ENCODE measurements around the gene CLEC4M.
"Not testable (repeated sequence)": the region's sequence is repeated elsewhere in the genome, so short reads cannot be mapped to it uniquely, and the experiment has no call there.

The CLEC4M gene

DNA sequence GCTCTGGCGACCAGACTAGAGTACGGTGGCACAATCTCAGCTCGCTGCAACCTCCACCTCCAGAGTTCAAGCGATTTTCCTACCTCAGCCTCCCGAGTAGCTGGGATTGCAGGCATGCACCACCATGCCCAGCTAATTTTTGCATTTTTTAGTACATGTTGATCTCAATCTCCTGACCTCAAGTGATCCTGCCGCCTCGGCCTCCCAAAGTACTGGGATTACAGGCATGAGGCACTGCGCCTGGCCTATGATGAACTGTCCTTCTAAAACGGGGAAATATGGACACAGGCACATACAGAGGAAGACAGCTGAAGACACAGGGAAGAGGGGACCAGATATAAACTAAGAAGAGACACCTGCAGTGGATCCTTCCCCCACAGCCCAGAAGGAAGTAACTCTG, 12.7 kb downstream of the CLEC4M start:
- DNase-seq (ENCODE audit: low spot score), result no peak

DNA sequence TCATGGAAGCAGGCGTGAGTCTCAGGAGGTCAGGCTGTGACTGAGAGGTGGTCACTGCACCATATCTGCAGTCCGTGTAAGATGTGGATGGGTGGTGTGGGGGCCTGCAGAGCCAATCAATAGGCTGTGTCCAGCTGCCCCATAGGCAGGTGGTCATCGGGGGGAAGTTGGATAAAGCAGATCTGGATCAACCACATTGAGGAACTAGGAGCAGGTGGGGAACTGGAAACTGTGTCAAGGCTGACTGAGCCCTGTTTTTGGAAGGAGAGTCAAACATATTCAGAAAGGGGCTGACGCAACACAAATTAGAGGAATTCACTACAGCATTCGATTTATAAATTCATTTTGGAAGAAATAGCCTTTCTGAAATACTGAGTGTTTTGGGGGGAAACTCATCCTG, 15.0 kb downstream of the CLEC4M start:
- DNase-seq (ENCODE audit: low spot score), result no peak

DNA sequence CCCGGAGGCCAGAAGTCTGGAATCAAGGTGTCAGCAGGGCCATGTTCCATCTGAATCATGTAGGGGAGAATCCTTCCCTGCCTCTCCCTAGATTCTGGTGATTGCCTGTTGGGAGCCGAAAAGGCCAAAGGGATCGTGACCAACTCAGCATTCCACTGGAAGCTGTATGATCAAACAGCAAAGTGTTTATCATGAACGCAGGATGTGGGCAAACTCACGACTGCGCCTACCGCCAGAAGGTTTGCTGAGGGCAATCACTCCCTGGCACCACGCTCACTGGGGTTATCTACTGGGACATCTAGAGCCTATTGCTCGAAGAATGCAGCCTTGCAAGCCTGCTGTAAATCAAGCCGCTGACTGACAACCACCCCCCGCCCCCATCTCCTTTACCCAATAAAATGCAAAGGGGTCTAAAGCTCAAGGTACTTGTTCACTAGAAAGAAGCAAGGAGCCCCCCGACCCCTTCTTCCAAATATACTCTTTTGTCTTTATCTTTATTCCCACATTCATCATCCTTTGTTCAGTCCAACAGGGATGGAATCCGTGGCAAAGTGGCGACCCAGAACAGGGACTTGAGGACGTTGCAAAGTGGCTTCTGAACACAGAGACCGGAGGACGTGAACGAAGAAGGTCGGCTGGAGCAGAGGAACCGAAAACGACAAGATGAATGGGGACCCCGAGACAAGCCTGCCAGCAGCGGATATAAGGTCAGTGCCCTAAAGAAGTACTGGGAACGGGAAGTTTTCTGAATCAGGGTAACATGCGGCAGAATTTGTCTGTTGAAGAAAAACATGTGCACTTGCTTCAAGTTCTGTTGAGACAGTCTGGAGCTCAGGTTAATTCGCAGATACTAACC, 16.8 kb downstream of the CLEC4M start:
- no peak for DNase-seq (ENCODE audit: low spot score)

DNA sequence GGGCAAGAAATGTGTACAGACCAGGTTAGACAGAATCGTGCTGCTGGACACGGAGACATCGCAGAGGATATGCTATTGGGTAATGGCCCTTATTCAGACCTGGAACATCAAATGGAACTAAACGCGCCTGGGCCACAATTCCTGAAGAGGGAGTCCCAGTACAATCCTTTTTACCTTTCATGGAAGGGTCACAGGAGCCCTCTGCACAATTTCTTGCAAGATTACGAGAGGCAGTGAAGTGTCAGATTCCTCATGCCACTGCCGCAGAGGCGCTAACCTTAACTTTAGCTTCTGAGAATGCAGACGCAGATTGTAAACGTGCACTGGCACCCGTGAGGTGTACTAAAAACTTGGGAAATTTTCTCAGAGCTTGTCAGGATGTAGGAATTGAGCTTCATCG, 18.1 kb downstream of the CLEC4M start:
- no peak for DNase-seq (ENCODE audit: low spot score)

DNA sequence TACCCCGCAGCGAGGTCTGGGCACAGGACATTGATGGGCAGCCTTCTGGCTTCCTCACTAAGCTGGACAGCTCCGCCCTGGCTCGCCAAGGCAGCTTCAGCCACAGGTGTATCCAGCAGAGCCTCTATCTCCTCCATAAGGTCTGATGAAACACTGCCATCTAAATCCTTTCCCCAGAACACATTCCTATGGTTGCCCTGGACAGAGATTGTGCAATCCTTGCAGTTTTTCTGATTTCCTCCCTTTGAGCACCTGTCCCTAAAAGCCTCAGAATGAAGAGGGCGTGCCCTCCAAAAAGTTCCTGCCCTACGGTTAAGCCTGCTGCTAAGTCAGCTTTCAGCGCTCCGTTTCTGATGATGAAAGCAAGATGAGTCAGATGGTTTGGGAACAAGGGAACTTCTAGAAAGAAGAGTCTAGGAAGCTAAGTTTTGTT, 21.0 kb downstream of the CLEC4M start:
- peak; percentile 38 for DNase-seq (ENCODE audit: low spot score)

DNA sequence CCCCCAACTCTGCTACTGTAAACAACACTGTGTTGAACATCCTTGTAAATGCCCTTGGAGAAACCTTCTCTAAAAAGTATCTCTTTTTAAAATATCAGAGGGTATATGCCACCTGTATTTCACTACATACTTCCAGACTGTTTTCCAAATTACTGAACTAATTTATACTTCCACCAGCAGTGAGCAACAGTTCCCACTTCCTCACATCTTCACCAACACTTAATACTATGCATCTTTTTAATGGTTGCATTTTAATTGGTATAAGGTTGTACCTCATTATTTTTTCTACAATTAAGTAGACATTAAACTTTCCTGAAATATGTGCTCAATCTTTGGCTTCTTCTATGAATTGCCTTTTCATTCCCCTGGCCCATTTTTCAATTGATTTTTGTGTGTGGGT, 21.8 kb downstream of the CLEC4M start:
- no peak for DNase-seq (ENCODE audit: low spot score)

DNA sequence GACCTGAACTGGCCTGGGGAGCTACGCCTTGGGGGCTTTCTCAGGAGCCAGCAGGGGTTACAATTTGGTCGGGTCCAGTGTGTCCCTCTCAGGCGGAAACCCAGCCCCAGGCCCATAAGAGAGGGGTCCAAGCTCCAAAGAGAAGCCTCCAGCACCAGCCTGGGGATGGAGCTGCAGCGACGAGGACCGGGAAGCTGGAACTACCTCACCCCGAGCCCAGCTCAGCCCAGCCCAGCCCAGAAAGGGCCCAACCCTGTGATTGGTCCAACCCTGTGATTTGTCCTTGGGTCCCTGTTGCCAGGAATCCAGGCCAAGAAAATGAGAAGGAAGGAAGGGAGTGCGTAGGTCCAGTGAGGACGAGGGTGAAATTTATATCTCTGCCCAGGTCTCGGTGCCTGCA, 24.1 kb downstream of the CLEC4M start:
- DNase-seq (ENCODE audit: low spot score), result no peak

DNA sequence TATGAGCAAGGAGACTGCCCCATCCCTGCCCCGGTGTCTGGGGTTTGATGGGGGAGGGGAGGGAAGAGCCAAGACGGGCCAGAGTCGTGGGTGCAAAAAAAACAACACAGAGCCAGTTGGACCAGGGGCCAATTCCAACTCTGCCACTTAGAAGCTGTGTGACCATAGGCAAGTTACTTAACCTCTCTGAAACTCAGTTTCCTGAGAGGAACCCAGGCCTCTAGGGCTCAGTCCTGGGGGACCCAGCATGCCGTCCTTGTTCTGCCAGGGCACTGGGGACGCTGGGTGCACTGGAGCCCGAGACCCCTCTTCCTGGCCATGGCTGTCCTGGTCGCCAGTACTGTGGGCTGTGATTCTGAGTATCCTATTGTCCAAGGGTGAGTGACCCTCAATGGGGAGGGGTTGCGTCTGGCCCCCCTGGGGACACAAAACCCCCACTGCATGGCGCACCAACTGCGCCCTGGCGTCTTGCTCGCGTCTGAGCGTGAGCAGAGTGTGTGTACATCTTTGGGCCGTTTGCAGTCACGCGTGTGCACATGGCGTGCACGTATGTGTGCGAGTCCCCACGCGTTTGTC, 24.6 kb downstream of the CLEC4M start:
- no peak for DNase-seq (ENCODE audit: low spot score)

DNA sequence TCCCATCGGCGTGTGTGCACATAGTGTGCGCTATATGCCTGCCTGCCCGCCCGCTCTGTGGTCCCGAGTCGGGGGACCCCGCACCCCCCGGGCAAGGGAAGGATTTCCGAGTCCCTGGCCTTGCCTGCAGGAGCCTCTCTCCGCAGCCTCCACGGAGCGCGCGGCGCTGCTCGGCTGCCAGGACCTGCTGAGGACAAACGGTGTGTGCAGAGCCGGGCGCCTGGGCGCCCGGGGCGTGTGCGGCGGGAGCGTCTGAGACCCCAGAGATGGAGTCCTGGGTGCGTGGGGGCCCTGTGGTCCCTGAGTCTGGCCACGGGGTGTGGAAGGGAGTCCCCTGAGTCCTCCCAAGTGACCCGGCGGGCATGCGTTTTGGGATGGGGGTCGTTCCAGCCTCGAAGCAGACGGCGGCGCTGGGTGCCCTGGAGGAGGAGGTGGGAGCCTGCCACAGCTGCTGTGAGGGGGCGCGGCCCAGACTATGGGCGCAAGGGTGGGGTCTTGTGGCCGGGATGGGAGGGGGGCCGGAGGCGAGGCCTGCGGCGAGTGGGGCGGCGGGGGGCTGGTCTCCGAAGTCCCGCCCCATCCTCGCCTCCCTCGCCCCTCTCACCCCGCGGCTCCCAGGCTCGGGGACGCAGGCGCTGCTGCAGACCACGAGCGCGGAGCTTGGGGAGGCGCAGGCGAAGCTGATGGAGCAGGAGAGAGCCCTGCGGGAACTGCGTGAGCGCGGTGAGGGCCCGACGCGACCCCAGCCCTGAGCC, 25.3 kb downstream of the CLEC4M start:
- no peak for DNase-seq (ENCODE audit: low spot score)

DNA sequence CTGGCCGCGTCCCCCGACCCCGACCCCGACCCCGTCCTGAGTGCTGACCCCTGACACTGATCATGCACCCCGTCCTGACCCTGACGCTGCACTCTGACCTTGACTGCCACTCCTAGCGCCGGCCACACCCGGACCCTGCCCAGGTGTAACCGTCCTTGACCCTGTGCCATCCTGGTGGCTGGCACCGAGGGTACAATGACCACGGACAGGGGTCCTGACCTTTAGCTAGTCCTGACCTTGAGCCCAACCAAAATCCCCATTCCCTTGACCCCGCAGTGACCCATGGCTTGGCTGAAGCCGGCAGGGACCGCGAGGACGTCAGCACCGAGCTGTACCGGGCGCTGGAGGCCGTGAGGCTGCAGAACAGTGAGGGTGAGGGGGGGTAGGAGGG, 25.9 kb downstream of the CLEC4M start:
- DNase-seq (ENCODE audit: low spot score), result no peak

DNA sequence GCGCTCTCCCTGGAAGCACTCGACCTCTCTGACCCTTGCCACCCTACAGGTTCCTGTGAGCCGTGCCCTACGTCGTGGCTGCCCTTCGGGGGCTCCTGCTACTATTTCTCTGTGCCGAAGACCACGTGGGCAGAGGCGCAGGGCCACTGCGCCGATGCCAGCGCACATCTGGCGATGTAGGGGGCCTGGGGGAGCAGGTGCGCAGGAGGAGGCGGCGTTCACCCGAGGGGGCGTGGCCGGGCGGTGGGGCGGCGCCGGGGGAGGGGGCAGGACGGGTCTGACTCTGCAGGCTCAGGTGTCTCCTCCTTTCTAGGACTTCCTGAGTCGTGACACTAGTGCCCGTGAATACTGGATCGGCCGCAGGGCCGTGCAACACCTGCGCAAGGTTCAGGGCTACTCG, 26.4 kb downstream of the CLEC4M start:
- DNase-seq (ENCODE audit: low spot score), result no peak

DNA sequence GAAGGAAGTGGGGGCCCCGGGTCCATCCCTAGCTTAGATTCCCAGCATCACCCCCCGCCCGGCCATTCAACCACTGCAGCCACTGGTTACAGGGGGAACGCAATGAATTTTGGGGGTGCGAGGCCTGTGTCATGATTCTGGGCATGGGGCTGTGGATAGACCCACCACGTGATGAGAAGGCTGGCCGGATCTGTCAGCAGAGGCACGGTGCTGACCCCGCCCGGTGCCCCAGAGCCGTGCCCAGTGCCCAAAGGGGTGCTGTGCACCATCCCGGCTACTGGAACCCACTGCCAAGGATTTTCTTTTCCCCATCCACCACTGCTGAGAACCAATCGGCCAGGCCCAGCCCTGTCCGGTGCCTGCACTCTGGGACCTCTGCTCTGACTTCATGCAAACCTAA, 27.4 kb downstream of the CLEC4M start:
- DNase-seq (ENCODE audit: low spot score), result no peak

DNA sequence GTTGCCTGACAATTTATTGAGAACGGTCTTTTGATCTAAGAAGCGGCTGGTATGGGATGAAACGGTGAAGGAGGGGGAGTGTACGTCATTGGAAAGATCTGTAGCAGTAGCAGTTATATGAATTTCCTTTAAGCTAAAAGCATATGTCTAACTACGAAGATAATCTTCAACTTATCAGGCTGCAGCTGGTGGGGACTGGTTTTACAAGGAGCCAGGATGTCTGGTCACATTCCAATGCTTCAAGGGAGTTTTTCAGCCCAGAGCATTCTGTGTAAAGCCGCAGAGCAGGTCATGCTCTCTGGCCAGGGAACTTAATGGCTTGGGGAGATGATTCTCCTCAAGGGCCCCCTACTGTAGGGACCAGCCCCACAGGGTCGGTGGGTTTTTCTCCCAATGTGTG, 29.2 kb downstream of the CLEC4M start:
- no peak for DNase-seq (ENCODE audit: low spot score)

DNA sequence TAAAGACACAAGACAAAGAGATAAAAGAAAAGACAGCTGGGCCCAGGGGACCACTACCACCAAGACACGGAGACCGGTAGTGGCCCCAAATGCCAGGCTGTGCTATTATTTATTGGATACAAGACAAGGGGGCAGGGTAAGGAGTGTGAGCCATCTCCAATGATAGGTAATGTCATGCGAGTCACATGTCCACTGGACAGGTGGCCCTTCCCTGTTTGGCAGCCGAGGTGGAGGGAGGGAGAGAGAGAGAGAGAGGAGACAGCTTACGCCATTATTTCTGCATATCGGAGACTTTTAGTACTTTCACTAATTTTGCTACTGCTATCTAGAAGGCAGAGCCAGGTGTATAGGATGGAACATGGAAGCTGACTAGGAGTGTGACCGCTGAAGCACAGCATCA, 29.7 kb downstream of the CLEC4M start:
- DNase-seq (ENCODE audit: low spot score), result not testable (repeated sequence)

DNA sequence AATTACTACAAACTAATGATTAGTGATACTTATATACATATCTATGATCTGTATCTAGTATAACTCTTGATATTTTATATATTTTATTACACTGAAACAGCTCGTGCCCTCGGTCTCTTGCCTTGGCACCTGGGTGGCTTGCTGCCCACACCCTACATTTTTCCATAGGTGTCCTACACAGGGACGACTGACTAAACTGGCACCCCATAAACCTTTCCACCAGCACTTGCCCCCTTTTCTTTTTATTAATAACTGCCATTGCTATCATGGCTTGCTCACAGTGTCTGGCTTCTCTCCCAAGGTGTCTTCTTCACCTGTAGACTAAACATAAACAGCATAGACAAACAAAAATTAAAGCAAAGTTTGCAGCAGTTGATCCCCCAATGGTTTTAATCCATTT, 30.4 kb downstream of the CLEC4M start:
- no peak for DNase-seq (ENCODE audit: low spot score)

DNA sequence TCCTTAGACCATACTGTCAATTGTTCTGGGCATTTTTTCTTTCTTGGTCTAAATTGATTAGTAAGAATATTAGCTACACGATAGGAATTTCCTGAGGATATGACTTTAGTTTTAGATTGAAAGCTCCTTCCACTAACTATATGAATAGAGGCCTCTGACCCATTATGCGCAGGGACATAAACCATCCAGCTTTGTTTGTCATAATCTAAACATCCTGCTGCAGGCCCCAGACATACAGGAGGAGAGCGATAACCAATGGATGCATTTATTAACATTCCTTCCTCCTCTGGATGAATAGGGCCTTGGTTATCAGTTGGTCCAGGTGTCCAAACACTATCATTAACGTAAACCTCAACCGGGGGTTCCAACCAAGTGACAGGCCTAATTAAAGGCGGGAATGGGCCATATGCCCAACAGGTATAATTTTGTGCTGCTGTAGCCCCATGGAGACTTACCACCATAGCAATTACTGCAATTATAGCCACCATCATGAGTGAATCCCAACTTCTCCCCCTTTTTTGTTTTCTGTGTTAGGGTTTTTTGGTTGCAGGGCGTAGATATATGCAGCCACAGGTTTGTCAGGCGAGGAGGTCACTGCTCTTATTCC, 32.6 kb downstream of the CLEC4M start:
- DNase-seq (ENCODE audit: low spot score), result no peak

DNA sequence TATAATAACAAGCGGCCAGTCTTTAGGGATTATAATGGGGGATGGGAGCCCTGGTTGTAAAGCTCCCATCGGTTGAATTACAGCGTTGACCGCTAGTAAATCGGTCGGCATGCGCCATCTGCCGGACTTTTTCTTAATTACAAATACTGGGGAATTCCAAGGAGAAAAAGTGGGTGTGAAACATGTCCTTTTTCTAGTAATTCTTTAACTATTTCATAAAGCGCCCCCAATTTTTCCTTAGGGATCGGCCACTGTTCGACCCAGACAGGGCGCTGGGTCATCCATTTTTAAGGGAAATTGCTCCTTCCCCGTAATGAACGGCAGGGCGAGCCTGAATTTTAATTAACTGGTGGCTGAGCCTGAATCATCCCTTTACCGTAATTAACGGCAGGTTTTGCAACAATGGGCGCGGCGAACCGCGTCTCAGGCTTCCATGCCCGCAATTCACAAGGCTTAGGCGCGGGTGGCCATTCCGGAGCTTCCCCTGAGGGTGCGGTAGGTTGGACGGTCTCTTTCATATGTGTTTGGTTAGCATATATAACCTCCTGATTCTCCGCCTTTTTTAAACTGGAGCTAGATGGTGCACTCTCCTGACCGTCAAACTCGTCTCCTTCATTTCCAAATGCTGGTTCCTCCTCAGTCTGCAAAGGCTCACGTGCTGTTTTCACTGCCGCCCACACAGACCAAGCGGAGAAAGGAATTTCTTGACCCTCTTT, 36.8 kb downstream of the CLEC4M start:
- DNase-seq (ENCODE audit: low spot score), result peak; percentile 30

DNA sequence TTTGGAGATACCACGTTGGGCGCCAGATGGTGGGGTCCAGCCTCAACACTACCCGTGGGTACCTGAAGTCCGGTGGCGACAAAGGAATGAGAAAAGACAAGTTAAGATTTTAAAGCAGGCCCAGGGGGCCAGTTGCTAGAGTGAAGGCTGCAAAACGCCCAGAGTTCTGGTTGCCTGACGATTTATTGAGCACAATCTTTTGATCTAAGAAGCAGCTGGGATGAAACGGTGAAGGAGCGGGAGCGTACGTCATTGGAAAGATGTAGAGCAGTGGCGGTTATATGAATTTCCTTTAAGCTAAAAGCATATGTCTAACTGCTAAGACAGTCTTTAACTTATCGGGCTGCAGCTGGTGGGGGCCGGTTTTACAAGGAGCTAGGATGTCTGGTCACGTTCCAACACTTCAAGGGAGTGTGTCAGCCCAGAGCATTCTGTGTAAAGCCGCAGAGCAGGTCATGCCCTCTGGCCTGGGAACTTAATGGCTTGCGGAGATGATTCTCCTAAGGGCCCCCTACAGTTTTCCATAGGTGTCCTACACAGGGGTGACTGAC, 38.1 kb downstream of the CLEC4M start:
- DNase-seq (ENCODE audit: low spot score), result no peak

DNA sequence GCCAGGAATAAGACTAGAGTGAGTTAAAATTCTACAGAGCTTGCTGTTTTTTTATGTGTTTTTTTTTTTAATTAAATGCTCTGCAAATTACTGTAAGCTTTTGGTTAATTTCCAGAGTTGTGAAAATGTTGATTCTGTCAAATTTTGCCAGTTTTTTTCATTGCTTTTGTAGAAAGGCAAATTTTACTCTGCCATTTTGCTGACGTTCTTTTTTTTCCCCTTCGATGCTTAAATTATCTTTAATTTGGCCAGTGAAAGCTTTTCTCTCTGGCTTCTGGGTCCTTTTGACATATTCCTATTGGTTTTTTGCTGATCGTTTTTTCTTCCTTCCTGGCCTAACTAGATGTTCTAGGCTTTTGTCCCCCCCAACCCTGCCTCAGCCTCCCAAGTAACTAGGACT, 43.2 kb downstream of the CLEC4M start:
- DNase-seq (ENCODE audit: low spot score), result no peak

DNA sequence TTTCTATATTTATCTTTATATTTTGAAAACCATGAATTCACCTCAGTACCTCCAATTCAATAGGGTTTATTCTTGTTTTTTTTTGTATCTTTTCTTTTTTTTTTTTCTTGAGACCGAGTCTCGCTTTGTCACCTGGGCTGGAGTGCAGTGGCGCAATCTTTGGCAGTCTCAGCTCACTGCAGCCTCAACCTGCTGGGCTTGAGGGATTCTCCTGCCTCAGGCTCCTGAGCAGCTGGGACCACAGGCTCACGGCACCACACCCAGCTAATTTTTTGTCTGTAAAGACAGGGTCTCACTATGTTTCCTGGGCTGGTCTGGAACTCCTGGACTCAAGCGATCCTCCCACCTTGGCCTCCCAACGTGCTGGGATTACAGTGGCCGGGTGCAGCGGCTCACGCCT, 43.8 kb downstream of the CLEC4M start:
- DNase-seq (ENCODE audit: low spot score), result no peak

DNA sequence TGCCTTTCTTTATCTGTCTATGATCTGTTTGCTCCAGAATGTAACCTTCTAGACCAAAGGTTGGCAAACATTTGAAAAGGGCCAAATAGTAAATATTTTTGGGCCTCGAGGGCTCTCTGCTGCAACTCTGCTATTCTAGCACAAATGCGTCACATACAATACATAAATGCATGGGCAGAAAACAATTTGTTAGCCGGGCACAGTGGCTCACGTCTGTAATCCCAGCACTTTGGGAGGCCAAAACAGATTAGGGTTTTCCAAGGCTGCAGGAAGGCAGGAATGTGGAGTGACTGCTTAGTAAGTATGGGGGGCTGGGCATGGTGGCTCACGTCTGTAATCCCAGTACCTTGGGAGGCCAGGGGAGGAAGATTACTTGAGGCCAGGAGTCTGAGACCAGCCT, 45.1 kb downstream of the CLEC4M start:
- no peak for DNase-seq (ENCODE audit: low spot score)

DNA sequence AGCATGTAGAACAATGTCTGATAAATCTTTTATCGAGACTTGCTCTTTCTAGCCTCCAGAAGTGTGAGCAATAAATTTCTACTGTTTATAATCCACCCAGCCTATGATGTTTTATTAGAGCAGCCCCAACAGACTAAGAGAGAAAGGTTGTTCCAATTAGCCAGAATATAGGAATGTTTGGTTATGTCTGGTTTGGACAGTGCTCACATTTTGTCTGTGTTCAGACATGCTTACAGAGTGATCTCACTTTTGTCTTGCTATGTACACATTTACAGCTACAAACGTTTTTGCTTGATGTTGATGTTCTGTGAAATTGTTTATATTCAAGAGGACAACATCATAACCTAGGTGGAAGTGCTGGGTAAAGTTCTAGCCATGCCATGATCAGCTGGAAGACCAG, 48.9 kb downstream of the CLEC4M start:
- DNase-seq (ENCODE audit: low spot score), result no peak
